ENCODE results near the gene KDM6A. TPM values are rescaled to one million over a fixed set of nuclear protein-coding genes. Genes with fewer than 3 reads are reported as not detected.

KDM6A gene
- total RNA-seq, 1 experiment from 2014 or later = 45.0 TPM

DNA sequence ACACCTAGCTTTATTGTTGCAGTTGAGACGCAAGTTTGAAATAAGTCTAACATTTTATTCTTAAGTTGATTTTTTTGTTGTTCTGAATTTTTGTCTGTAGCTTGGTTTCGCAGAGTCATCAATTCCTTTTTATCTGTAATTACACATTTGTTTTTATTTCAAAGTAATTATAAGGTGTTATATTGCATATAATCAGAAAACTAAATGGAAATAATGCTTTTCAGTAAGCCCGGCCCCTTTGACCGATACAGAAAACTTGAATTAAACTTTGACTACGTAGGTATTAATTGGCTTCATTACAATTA is 2.1 kb downstream of the KDM6A start:
- Mint-ChIP-seq H3K27ac (0 out of 2 replicates have a peak overlapping the region, but pooled peaks have one; percentile 32), H3K4me1 (peaks cover 12% of the 10 kb centered on the region), H3K36me3 (peaks cover 4% of the 10 kb centered on the region; the same call in 1 of the 2 replicates), H3K4me3 (peak overlapping the region; percentile 91), H3K9me3 (0 out of 2 replicates have a peak, but pooled peaks cover 3% of the 10 kb centered on the region), H3K27me3 (ENCODE audit: low read depth) (no peaks in the 10 kb centered on the region)
- CTCF ChIA-PET = interaction anchor here (0.7 kb wide), 1 partner anchor 113 kb away, joined by 4 read pairs; no protein-coding TSS in a partner anchor
- DNase-seq (ENCODE audit: low spot score) (no peak), ATAC-seq (no peak)
- no peak for TF ChIP-seq SMAD4 (CRISPR knock-in tag; IDR thresholded peaks at IDR 0.05)
- TF ChIP-seq, protein P1, sequence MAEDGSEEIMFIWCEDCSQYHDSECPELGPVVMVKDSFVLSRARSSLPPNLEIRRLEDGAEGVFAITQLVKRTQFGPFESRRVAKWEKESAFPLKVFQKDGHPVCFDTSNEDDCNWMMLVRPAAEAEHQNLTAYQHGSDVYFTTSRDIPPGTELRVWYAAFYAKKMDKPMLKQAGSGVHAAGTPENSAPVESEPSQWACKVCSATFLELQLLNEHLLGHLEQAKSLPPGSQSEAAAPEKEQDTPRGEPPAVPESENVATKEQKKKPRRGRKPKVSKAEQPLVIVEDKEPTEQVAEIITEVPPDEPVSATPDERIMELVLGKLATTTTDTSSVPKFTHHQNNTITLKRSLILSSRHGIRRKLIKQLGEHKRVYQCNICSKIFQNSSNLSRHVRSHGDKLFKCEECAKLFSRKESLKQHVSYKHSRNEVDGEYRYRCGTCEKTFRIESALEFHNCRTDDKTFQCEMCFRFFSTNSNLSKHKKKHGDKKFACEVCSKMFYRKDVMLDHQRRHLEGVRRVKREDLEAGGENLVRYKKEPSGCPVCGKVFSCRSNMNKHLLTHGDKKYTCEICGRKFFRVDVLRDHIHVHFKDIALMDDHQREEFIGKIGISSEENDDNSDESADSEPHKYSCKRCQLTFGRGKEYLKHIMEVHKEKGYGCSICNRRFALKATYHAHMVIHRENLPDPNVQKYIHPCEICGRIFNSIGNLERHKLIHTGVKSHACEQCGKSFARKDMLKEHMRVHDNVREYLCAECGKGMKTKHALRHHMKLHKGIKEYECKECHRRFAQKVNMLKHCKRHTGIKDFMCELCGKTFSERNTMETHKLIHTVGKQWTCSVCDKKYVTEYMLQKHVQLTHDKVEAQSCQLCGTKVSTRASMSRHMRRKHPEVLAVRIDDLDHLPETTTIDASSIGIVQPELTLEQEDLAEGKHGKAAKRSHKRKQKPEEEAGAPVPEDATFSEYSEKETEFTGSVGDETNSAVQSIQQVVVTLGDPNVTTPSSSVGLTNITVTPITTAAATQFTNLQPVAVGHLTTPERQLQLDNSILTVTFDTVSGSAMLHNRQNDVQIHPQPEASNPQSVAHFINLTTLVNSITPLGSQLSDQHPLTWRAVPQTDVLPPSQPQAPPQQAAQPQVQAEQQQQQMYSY (CRISPR knock-in tag; IDR thresholded peaks at IDR 0.05) = no peak
- TF ChIP-seq NFYB (CRISPR knock-in tag; conservative IDR thresholded peaks at IDR 0.05; ENCODE audit: low read depth) = no peak
- TF ChIP-seq GABPB1 (CRISPR knock-in tag; IDR thresholded peaks at IDR 0.05) = no peak
- TF ChIP-seq, protein P2, sequence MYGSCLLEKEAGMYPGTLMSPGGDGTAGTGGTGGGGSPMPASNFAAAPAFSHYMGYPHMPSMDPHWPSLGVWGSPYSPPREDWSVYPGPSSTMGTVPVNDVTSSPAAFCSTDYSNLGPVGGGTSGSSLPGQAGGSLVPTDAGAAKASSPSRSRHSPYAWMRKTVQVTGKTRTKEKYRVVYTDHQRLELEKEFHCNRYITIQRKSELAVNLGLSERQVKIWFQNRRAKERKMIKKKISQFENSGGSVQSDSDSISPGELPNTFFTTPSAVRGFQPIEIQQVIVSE (CRISPR knock-in tag; IDR thresholded peaks at IDR 0.05; ENCODE audit: borderline replicate concordance) = no peak
- no peak for TF ChIP-seq MYBL2 (CRISPR knock-in tag; IDR thresholded peaks at IDR 0.05)
- TF ChIP-seq OVOL2 (CRISPR knock-in tag; IDR thresholded peaks at IDR 0.05; ENCODE audit: borderline replicate concordance) = no peak
- no peak for TF ChIP-seq TEAD4 (CRISPR knock-in tag; IDR thresholded peaks at IDR 0.05)
- no peak for TF ChIP-seq ZNF396 (CRISPR knock-in tag; IDR thresholded peaks at IDR 0.05; ENCODE audit: borderline replicate concordance)
- no peak for TF ChIP-seq TP53 (CRISPR knock-in tag; IDR thresholded peaks at IDR 0.05)
- TF ChIP-seq CBFB (CRISPR knock-in tag; IDR thresholded peaks at IDR 0.05; ENCODE audit: low read depth) = no peak
- POLR2A ChIA-PET = no interaction called here

DNA sequence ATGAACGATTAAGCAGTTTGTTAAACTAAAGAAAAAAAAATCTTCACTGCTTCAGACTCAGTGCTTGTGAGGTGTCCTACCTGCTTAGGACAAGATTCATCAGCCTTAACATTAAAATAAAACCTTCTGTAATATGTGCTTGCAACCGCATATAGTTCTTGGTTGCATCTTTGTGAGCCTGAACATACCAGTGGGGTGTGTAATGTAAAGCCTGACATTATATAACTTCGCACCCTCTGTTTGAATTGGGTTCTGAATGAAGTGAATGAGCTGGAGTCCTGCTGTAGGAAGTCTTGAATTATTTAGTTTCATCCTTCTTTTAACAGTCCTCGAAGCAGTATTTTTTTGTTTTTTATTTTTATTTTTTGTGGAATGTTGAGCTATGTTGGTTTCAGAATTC is 3.1 kb downstream of the KDM6A start:
- H3K27me3 Mint-ChIP-seq (ENCODE audit: low read depth) = no peaks in the 10 kb centered on the region
- ATAC-seq (no peak), DNase-seq (ENCODE audit: low spot score) (no peak)
- no peak overlapping the region for H3K27ac Mint-ChIP-seq
- H3K4me1 Mint-ChIP-seq = peaks cover 11% of the 10 kb centered on the region
- TF ChIP-seq NFATC4 (CRISPR knock-in tag; IDR thresholded peaks at IDR 0.05) = no peak
- TF ChIP-seq IRF2 (CRISPR knock-in tag; IDR thresholded peaks at IDR 0.05; ENCODE audit: borderline replicate concordance, low read depth) = no peak
- TF ChIP-seq, protein P3, sequence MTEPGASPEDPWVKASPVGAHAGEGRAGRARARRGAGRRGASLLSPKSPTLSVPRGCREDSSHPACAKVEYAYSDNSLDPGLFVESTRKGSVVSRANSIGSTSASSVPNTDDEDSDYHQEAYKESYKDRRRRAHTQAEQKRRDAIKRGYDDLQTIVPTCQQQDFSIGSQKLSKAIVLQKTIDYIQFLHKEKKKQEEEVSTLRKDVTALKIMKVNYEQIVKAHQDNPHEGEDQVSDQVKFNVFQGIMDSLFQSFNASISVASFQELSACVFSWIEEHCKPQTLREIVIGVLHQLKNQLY (CRISPR knock-in tag; IDR thresholded peaks at IDR 0.05) = no peak
- TF ChIP-seq ZNF121 (CRISPR knock-in tag; IDR thresholded peaks at IDR 0.05) = no peak
- TF ChIP-seq, protein P4, sequence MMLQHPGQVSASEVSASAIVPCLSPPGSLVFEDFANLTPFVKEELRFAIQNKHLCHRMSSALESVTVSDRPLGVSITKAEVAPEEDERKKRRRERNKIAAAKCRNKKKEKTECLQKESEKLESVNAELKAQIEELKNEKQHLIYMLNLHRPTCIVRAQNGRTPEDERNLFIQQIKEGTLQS (CRISPR knock-in tag; conservative IDR thresholded peaks at IDR 0.05) = no peak
- no peak for TF ChIP-seq SMAD3 (CRISPR knock-in tag; IDR thresholded peaks at IDR 0.05; ENCODE audit: borderline replicate concordance)
- no peak for TF ChIP-seq RELA (CRISPR knock-in tag; IDR thresholded peaks at IDR 0.05; ENCODE audit: borderline replicate concordance)
- no peak for TF ChIP-seq NFYB (CRISPR knock-in tag; conservative IDR thresholded peaks at IDR 0.05; ENCODE audit: low read depth)
- no peak for TF ChIP-seq FOXP1 (CRISPR knock-in tag; IDR thresholded peaks at IDR 0.05; ENCODE audit: borderline replicate concordance)
- TF ChIP-seq TEAD1 (CRISPR knock-in tag; IDR thresholded peaks at IDR 0.05) = no peak
- TF ChIP-seq JAZF1 (CRISPR knock-in tag; IDR thresholded peaks at IDR 0.05) = no peak
- peak overlapping the region; percentile 91 for H3K4me3 Mint-ChIP-seq
- H3K9me3 Mint-ChIP-seq = 0 out of 2 replicates have a peak, but pooled peaks cover 3% of the 10 kb centered on the region
- peaks cover 5% of the 10 kb centered on the region; the same call in 1 of the 2 replicates for H3K36me3 Mint-ChIP-seq
- CTCF ChIA-PET = no interaction called here
- POLR2A ChIA-PET = no interaction called here

Measured in WTC11 (cell line).